Psoas muscle (tissue), 8 donors: ENCODE results near the gene STK39. TPM values are rescaled to one million over a fixed set of nuclear protein-coding genes. Genes with fewer than 3 reads are reported as not detected.

Experiments
- ATAC-seq, 4 donors: fragments of 200-7000 bp; cut with Tn5 transposase; one replicate each; pipeline ENCODE4 v1.9.1; 2020; ENCODE audit warnings: moderate library complexity in 3 of 4, mild to moderate bottlenecking in 2 of 4
- DNase-seq, 2 donors: peaks; one replicate each; pipeline ENCODE4 v3.0.0-alpha.2; 2020
- H3K27ac ChIP-seq: fragments of 200-600 bp; one replicate; pipeline ENCODE4 v1.8.0; 2022
- H3K27me3 ChIP-seq, 3 donors: fragments of 200-600 bp in 1 of 3; one replicate each; pipeline versions ENCODE4 v1.6.1 to v1.8.0; 2013 to 2022; ENCODE audit warnings: low read length in 2 of 3, mild to moderate bottlenecking in 2 of 3, moderate library complexity in 1 of 3; ENCODE audit not compliant: insufficient read depth in 3 of 3
- H3K36me3 ChIP-seq, 2 donors: fragments of 200-600 bp in 1 of 2; one replicate each; pipeline versions ENCODE4 v1.6.1 to v1.8.0; 2013 to 2022; ENCODE audit warnings: low read depth in 1 of 2, mild to moderate bottlenecking in 1 of 2, moderate library complexity in 1 of 2; ENCODE audit not compliant: insufficient read depth in 1 of 2
- H3K4me1 ChIP-seq: fragments of 200-600 bp; one replicate; pipeline ENCODE4 v1.8.0; 2022
- H3K4me3 ChIP-seq: fragments of 200-600 bp; one replicate; pipeline ENCODE4 v1.8.0; 2022; ENCODE audit warnings: mild to moderate bottlenecking
- H3K9me3 ChIP-seq: fragments of 200-600 bp; one replicate; pipeline ENCODE4 v1.8.0; 2022
- WGBS, 3 donors: extraction: QIAGEN DNeasy Blood & Tissue Kit; methylation state at CpG; one replicate each; pipeline versions ENCODE4 v1.1.6 to v1.1.7; 2013; 5-methylcytosine and 5-hydroxymethylcytosine counted together
- intact Hi-C, 2 donors: fragments of 100-400 bp; cut with DNase I; formaldehyde crosslinking; loops; one replicate each; pipeline versions ENCODE4 v1.11.0 to v1.14.2; 2022
- polyA plus RNA-seq, 3 donors: library from polyadenylated mRNA; stranded (reverse); fragments of 200-250 nt; gene quantifications; one replicate each; pipeline ENCODE4 v1.2.3, GENCODE V29; 2013
- total RNA-seq, 4 donors: library from RNA; stranded (reverse); fragmentation: NEBNext Ultra II Directional in 2 of 4; extraction: Animal tissue kit (Norgen Biotek cat#: 25700) in 2 of 4; gene quantifications; one replicate each; pipeline versions ENCODE4 v1.2.1 to v1.2.4, GENCODE V29; 2021 to 2023
- TF ChIP-seq, protein P1 (sequence below): fragments of 200-600 bp; IDR thresholded peaks from one replicate; pipeline ENCODE4 v1.8.0; 2022; ENCODE audit warnings: antibody characterized with exemption
- donor health status: healthy with polysubstance abuse.
- donor health status: DM: no; HTN: no; CAD: no; lungs with moderate emphysema.
- donor health status: Bipolar disorder and iron deficiency.
- donor health status: healthy.
- donor health status: DM: yes; HTN: yes; CAD: no.
- donor health status: DM: no; HTN: no; CAD: no.
- donor health status: DM: no; HTN: no; CAD: no.
- donor health status: DM: yes; HTN: yes; CAD: no.

Gene STK39
- total and polyA plus RNA-seq, 7 donors = 2.3 to 10.0 (median 4.9) TPM

GRCh38 chr2:168032091-168032490 lies 215.3 kb downstream of the STK39 start:
- Histone ChIP-seq H3K4me1 (no peaks in the 10 kb centered on the region), H3K4me3 (no peak overlapping the region), H3K27ac (no peak overlapping the region), H3K27me3 (no peaks in the 10 kb centered on the region), H3K9me3 (no peaks in the 10 kb centered on the region), H3K36me3 (no peaks in the 10 kb centered on the region)
- no peak for ATAC-seq
- 95 to 96% (median 95%) methylated on average over 3 of the region's 3 CpGs for WGBS, 3 donors
- intact Hi-C loops = no loop called here
- TF ChIP-seq, protein P1, sequence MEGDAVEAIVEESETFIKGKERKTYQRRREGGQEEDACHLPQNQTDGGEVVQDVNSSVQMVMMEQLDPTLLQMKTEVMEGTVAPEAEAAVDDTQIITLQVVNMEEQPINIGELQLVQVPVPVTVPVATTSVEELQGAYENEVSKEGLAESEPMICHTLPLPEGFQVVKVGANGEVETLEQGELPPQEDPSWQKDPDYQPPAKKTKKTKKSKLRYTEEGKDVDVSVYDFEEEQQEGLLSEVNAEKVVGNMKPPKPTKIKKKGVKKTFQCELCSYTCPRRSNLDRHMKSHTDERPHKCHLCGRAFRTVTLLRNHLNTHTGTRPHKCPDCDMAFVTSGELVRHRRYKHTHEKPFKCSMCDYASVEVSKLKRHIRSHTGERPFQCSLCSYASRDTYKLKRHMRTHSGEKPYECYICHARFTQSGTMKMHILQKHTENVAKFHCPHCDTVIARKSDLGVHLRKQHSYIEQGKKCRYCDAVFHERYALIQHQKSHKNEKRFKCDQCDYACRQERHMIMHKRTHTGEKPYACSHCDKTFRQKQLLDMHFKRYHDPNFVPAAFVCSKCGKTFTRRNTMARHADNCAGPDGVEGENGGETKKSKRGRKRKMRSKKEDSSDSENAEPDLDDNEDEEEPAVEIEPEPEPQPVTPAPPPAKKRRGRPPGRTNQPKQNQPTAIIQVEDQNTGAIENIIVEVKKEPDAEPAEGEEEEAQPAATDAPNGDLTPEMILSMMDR = no peak
- no peak for DNase-seq

GRCh38 chr2:168030862-168031624 lies 216.4 kb downstream of the STK39 start:
- 92 to 95% (median 94%) methylated on average over 5 of the region's 5 CpGs for WGBS, 3 donors

DNA sequence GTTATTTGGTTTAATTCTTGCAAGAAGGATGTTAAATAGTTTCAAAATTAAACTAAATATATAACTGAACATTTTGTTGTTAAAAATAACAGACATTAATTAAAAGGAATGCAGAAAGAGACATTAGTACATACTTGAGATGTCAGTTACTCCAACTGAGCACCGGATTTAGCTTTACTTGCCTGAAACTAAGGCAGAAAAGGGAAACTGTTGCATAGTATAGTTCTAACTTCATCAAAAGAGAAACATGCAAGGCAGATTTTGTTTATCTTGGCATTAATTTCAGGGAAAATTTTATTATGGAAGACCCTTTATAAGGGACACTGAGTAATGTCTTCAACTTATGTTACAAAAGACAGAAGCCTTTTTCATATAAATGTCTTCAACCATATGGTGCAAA lies 218.3 kb downstream of the STK39 start:
- DNase-seq (no peak), ATAC-seq (no peak)
- H3K27ac ChIP-seq = no peak overlapping the region
- H3K9me3 ChIP-seq = no peaks in the 10 kb centered on the region
- no peak overlapping the region for H3K4me3 ChIP-seq
- TF ChIP-seq, protein P1 = no peak
- H3K36me3 ChIP-seq = no peaks in the 10 kb centered on the region
- intact Hi-C loops = no loop called here
- 74 to 80% (median 77%) methylated on average over 1 of the region's 1 CpG for WGBS, 3 donors
- no peaks in the 10 kb centered on the region for H3K27me3 ChIP-seq
- H3K4me1 ChIP-seq = no peaks in the 10 kb centered on the region

More at GRCh38 chr2:168030862-168031624, 216.4 kb downstream of the STK39 start:
- DNase-seq = no peak
- Histone ChIP-seq H3K4me3 (no peak overlapping the region), H3K36me3 (no peaks in the 10 kb centered on the region), H3K27ac (no peak overlapping the region), H3K4me1 (no peaks in the 10 kb centered on the region), H3K27me3 (no peaks in the 10 kb centered on the region), H3K9me3 (no peaks in the 10 kb centered on the region)
- TF ChIP-seq, protein P1 = no peak
- ATAC-seq = no peak
- intact Hi-C loops = no loop called here

DNA sequence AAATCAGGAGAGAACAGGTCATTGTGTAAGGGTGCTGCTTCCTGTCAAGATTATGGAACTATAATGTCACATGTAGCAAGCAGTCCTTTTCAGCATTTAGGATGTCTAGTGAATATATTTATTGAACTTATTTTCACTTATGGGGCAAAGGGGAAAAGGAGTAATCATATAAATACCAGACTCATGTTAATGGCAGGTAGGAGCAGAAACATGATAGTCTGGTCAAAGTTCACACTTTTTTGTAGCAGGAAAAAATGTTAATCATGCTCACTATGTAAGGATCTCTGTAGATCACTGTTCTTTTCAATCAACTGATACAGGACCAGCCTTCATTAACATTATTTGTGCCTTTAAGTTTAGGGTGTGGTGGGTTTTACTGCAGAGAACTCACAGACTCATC lies 219.0 kb downstream of the STK39 start:
- intact Hi-C loops = no loop called here
- ATAC-seq = no peak
- Histone ChIP-seq H3K27ac (no peak overlapping the region), H3K27me3 (no peaks in the 10 kb centered on the region), H3K36me3 (no peaks in the 10 kb centered on the region), H3K9me3 (no peaks in the 10 kb centered on the region), H3K4me3 (no peak overlapping the region), H3K4me1 (no peaks in the 10 kb centered on the region)
- no peak for DNase-seq
- TF ChIP-seq, protein P1 = no peak
